Stimulated activated CD8-positive, alpha-beta memory T cell treated with anti-CD3 and anti-CD28 coated beads, Interleukin-4, amount 100 ng/mL, for 1 hour (primary cell): ENCODE measurements around the gene NDRG3.
A peak's percentile ranks its signal among the peaks of the same experiment; 100 is the strongest.

Experiments
- DNase-seq, 2 donors: peaks; one replicate each; pipeline ENCODE4 v3.0.0-alpha.2; 2020; ENCODE audit warnings: low read depth in 2 of 2, low spot score in 1 of 2

NDRG3 gene

GRCh38 chr20:36761125-36761524 lies 15.2 kb upstream of the NDRG3 start:
- no peak for DNase-seq

- no peak for DNase-seq
Measured at GRCh38 chr20:36760647-36761046, 14.8 kb upstream of the NDRG3 start.

GRCh38 chr20:36758276-36758675 lies 12.4 kb upstream of the NDRG3 start:
- no peak for DNase-seq

- DNase-seq: no peak
Measured at GRCh38 chr20:36756496-36756895, 10.6 kb upstream of the NDRG3 start.

GRCh38 chr20:36754656-36755222 lies 8.8 kb upstream of the NDRG3 start:
- peak in 1 of 2 donors; percentile 11 for DNase-seq

- DNase-seq: no peak
Measured at GRCh38 chr20:36752582-36752981, 6.7 kb upstream of the NDRG3 start.

- peak in 1 of 2 donors; percentile 1 for DNase-seq
Measured at GRCh38 chr20:36745234-36745926, 510 bp downstream of the NDRG3 start.

GRCh38 chr20:36744764-36745191 lies 1.1 kb downstream of the NDRG3 start:
- no peak for DNase-seq

GRCh38 chr20:36744243-36744642 lies 1.6 kb downstream of the NDRG3 start:
- DNase-seq: no peak

- DNase-seq: no peak
Measured at GRCh38 chr20:36742558-36742957, 3.3 kb downstream of the NDRG3 start.

- no peak for DNase-seq
Measured at GRCh38 chr20:36741072-36741471, 4.8 kb downstream of the NDRG3 start.

- no peak for DNase-seq
Measured at GRCh38 chr20:36737183-36737499, 8.7 kb downstream of the NDRG3 start.

- DNase-seq: no peak
Measured at GRCh38 chr20:36736451-36737182, 9.3 kb downstream of the NDRG3 start.

- no peak for DNase-seq
Measured at GRCh38 chr20:36732456-36732855, 13.4 kb downstream of the NDRG3 start.

- DNase-seq: no peak
Measured at GRCh38 chr20:36728986-36729385, 16.9 kb downstream of the NDRG3 start.

- DNase-seq: no peak
Measured at GRCh38 chr20:36726168-36726567, 19.7 kb downstream of the NDRG3 start.

GRCh38 chr20:36720510-36720909 lies 25.4 kb downstream of the NDRG3 start:
- no peak for DNase-seq

- no peak for DNase-seq
Measured at GRCh38 chr20:36717657-36718056, 28.2 kb downstream of the NDRG3 start.

GRCh38 chr20:36717021-36717420 lies 28.9 kb downstream of the NDRG3 start:
- no peak for DNase-seq

- DNase-seq: no peak
Measured at GRCh38 chr20:36712775-36713174, 33.1 kb downstream of the NDRG3 start.

- DNase-seq: no peak
Measured at GRCh38 chr20:36709126-36709525, 36.8 kb downstream of the NDRG3 start.

- no peak for DNase-seq
Measured at GRCh38 chr20:36703530-36703929, 42.4 kb downstream of the NDRG3 start.

- DNase-seq: no peak
Measured at GRCh38 chr20:36700438-36700837, 45.5 kb downstream of the NDRG3 start.
